Neural crest cell (in vitro differentiated cells): ENCODE data around the gene LYSMD2. TPM values are rescaled to one million over a fixed set of nuclear protein-coding genes. Genes with fewer than 3 reads are reported as not detected.

Source experiments
- DNase-seq: peaks from one replicate; pipeline ENCODE4 v3.0.0; 2021; ENCODE audit warnings: low read depth, mixed read lengths, low spot score
- H3K27ac Mint-ChIP-seq: one replicate; pipeline ENCODE4 v1.8.0; 2021; ENCODE audit warnings: mild to moderate bottlenecking, mixed read lengths; ENCODE audit not compliant: unreplicated experiment
- H3K27me3 Mint-ChIP-seq: 2 replicates; pipeline ENCODE4 v1.8.0; 2021; ENCODE audit warnings: low read depth, mild to moderate bottlenecking, mixed read lengths
- H3K36me3 Mint-ChIP-seq: 2 replicates; pipeline ENCODE4 v1.8.0; 2021; ENCODE audit warnings: low read depth, mild to moderate bottlenecking, mixed read lengths
- H3K4me1 Mint-ChIP-seq: 2 replicates; pipeline ENCODE4 v1.8.0; 2021; ENCODE audit warnings: mixed read lengths
- H3K4me3 Mint-ChIP-seq: one replicate; pipeline ENCODE4 v1.8.0; 2021; ENCODE audit warnings: mild to moderate bottlenecking, mixed read lengths
- H3K9me3 Mint-ChIP-seq: 2 replicates; pipeline ENCODE4 v1.8.0; 2021; ENCODE audit warnings: mixed read lengths
- CTCF ChIP-seq: fragments of 200-600 bp; sonication (generic); conservative IDR thresholded peaks from 2 replicates; pipeline ENCODE4 v1.5.0; 2021; ENCODE audit warnings: antibody characterized with exemption, mild to moderate bottlenecking
- total RNA-seq: library from RNA; stranded (reverse); gene quantifications from 2 replicates; pipeline ENCODE4 v1.2.1, GENCODE V29; 2021

The LYSMD2 gene
- total RNA-seq, 1 donor from 2014 or later, result 2.4 TPM

- Mint-ChIP-seq H3K27ac (no peak overlapping the region), H3K36me3 (no peaks in the 10 kb centered on the region), H3K9me3 (no peaks in the 10 kb centered on the region), H3K4me1 (no peaks in the 10 kb centered on the region), H3K27me3 (peaks cover 18% of the 10 kb centered on the region), H3K4me3 (no peak overlapping the region)
- no peak for TF ChIP-seq CTCF
- no peak for DNase-seq
Observed at GRCh38 chr15:51696566-51696965, 40.9 kb downstream of the LYSMD2 start.

- no peak for TF ChIP-seq CTCF
- H3K9me3 Mint-ChIP-seq, result no peaks in the 10 kb centered on the region
- H3K36me3 Mint-ChIP-seq, result no peaks in the 10 kb centered on the region
- no peak overlapping the region for H3K27ac Mint-ChIP-seq
- H3K27me3 Mint-ChIP-seq, result peaks cover 29% of the 10 kb centered on the region
- H3K4me3 Mint-ChIP-seq, result no peak overlapping the region
- DNase-seq, result no peak
- H3K4me1 Mint-ChIP-seq, result no peaks in the 10 kb centered on the region
Observed at GRCh38 chr15:51692154-51692553, 45.3 kb downstream of the LYSMD2 start.

- peaks cover 50% of the 10 kb centered on the region for H3K27me3 Mint-ChIP-seq
- H3K4me3 Mint-ChIP-seq, result no peak overlapping the region
- H3K27ac Mint-ChIP-seq, result no peak overlapping the region
- H3K4me1 Mint-ChIP-seq, result no peaks in the 10 kb centered on the region
- peak; percentile 19 for TF ChIP-seq CTCF
- H3K36me3 Mint-ChIP-seq, result no peaks in the 10 kb centered on the region
- H3K9me3 Mint-ChIP-seq, result no peaks in the 10 kb centered on the region
- DNase-seq, result no peak
Observed at GRCh38 chr15:51688863-51689262, 48.6 kb downstream of the LYSMD2 start.

GRCh38 chr15:51687565-51687964 lies 49.9 kb downstream of the LYSMD2 start:
- peaks cover 51% of the 10 kb centered on the region for H3K27me3 Mint-ChIP-seq
- H3K9me3 Mint-ChIP-seq, result no peaks in the 10 kb centered on the region

GRCh38 chr15:51681303-51681963 lies 56.0 kb downstream of the LYSMD2 start, which contains the start of gene SCG3:
TSS of gene SCG3 (plus strand) at chr15:51681503. CDS start at chr15:51681756, 253 bp downstream.
- H3K9me3 Mint-ChIP-seq, result no peaks in the 10 kb centered on the region
- H3K4me1 Mint-ChIP-seq, result peaks cover 17% of the 10 kb centered on the region
- H3K4me3 Mint-ChIP-seq, result peak within 1 kb of the TSS; percentile 78
- peak within 1 kb of the TSS; percentile 83 for H3K27ac Mint-ChIP-seq
- DNase-seq, result peak; percentile 86
- H3K36me3 Mint-ChIP-seq, result no peaks in the 10 kb centered on the region
- TF ChIP-seq CTCF, result no peak
- peaks cover 61% of the 10 kb centered on the region for H3K27me3 Mint-ChIP-seq

More at GRCh38 chr15:51687565-51687964, 49.9 kb downstream of the LYSMD2 start:
- Mint-ChIP-seq H3K4me3 (no peak overlapping the region), H3K27ac (no peak overlapping the region), H3K36me3 (no peaks in the 10 kb centered on the region), H3K4me1 (no peaks in the 10 kb centered on the region)
- DNase-seq, result no peak
- TF ChIP-seq CTCF, result no peak
